KMS-11 (cell line): ENCODE results near the gene NLGN2.

Experiments
- H2AFZ ChIP-seq: fragments of 200-600 bp; sonication (generic); 2 replicates; pipeline ENCODE4 v1.6.1; 2016; ENCODE audit warnings: antibody characterized with exemption, mixed run types, low read depth
- H3K27ac ChIP-seq: fragments of 200-600 bp; sonication (generic); 2 replicates; pipeline ENCODE4 v1.6.1; 2016; ENCODE audit warnings: mild to moderate bottlenecking, mixed run types
- H3K27me3 ChIP-seq: fragments of 200-600 bp; sonication (generic); 2 replicates; pipeline ENCODE4 v1.6.1; 2017; ENCODE audit warnings: mild to moderate bottlenecking, low read depth, mixed run types, moderate library complexity; ENCODE audit not compliant: insufficient read depth
- H3K36me3 ChIP-seq: fragments of 200-600 bp; sonication (generic); 2 replicates; pipeline ENCODE4 v1.6.1; 2017; ENCODE audit warnings: mild to moderate bottlenecking, mixed run types; ENCODE audit not compliant: insufficient read depth
- H3K4me1 ChIP-seq: fragments of 200-600 bp; sonication (generic); 2 replicates; pipeline ENCODE4 v1.6.1; 2016; ENCODE audit warnings: mild to moderate bottlenecking, low read depth, mixed run types; ENCODE audit not compliant: poor library complexity, severe bottlenecking
- H3K4me2 ChIP-seq: fragments of 200-600 bp; sonication (generic); 2 replicates; pipeline ENCODE4 v1.7.0; 2016; ENCODE audit warnings: mild to moderate bottlenecking, mixed run types
- H3K4me3 ChIP-seq: fragments of 200-600 bp; sonication (generic); IDR thresholded peaks from 2 replicates; pipeline ENCODE4 v1.6.1; 2017; ENCODE audit warnings: low read depth, low read length, mixed read lengths; ENCODE audit not compliant: insufficient read depth
- H3K79me2 ChIP-seq: fragments of 200-600 bp; sonication (generic); 2 replicates; pipeline ENCODE4 v1.6.1; 2016; ENCODE audit warnings: low read depth, mixed run types; ENCODE audit not compliant: insufficient read depth
- H3K9ac ChIP-seq: fragments of 200-600 bp; sonication (generic); 2 replicates; pipeline ENCODE4 v1.6.1; 2016; ENCODE audit warnings: mild to moderate bottlenecking, mixed run types
- H4K20me1 ChIP-seq: fragments of 200-600 bp; sonication (generic); 2 replicates; pipeline ENCODE4 v1.6.1; 2016; ENCODE audit warnings: mild to moderate bottlenecking, mixed run types; ENCODE audit not compliant: insufficient read depth
- CTCF ChIP-seq: fragments of 200-600 bp; sonication (generic); conservative IDR thresholded peaks from 2 replicates; pipeline ENCODE4 v1.6.1; 2017; ENCODE audit warnings: low read depth, mild to moderate bottlenecking, antibody characterized with exemption, low read length, moderate library complexity, mixed read lengths

NLGN2 gene

GRCh38 chr17:7468804-7469389, 61.3 kb downstream of the NLGN2 start:
- no peak overlapping the region for H2AFZ ChIP-seq
- no peaks in the 10 kb centered on the region for H3K36me3 ChIP-seq
- no peak overlapping the region for H3K4me3 ChIP-seq
- TF ChIP-seq CTCF = no peak
- H3K9ac ChIP-seq = no peak overlapping the region
- H4K20me1 ChIP-seq = no peaks in the 10 kb centered on the region
- no peaks in the 10 kb centered on the region for H3K4me1 ChIP-seq
- no peaks in the 10 kb centered on the region for H3K27me3 ChIP-seq
- H3K79me2 ChIP-seq = no peaks in the 10 kb centered on the region
- no peak overlapping the region for H3K4me2 ChIP-seq
- H3K27ac ChIP-seq = no peak overlapping the region
